Measurements from ENCODE around the gene STK38.

GRCh38 chr6:36586606-36587005, 39.3 kb upstream of the STK38 start:
- TF ChIP-seq CTCF (IDR thresholded peaks at IDR 0.05) (no peak), POLR2AphosphoS5 (IDR thresholded peaks at IDR 0.05) (no peak)

Data from breast epithelium (tissue), 3 donors.